OCI-LY1 (cell line): ENCODE results near the gene EYS.

Experiments
- H2AFZ ChIP-seq: fragments of 200-600 bp; sonication (generic), shearing (Covaris generic); 2 replicates; pipeline ENCODE4 v1.6.0; 2014; ENCODE audit warnings: antibody characterized with exemption, mild to moderate bottlenecking, low read length
- H3F3A ChIP-seq: fragments of 200-600 bp; sonication (generic), shearing (Covaris generic); 2 replicates; pipeline ENCODE4 v1.6.0; 2014; ENCODE audit warnings: mild to moderate bottlenecking, antibody characterized with exemption, low read length, moderate library complexity; ENCODE audit not compliant: insufficient read depth
- H3K27ac ChIP-seq: fragments of 200-600 bp; sonication (generic); 2 replicates; pipeline ENCODE4 v1.5.1; 2014; ENCODE audit warnings: low read length, mixed run types, mild to moderate bottlenecking, low read depth; ENCODE audit not compliant: poor library complexity, severe bottlenecking
- H3K27me3 ChIP-seq: fragments of 200-600 bp; sonication (generic); 2 replicates; pipeline ENCODE4 v1.6.0; 2014; ENCODE audit warnings: antibody characterized with exemption, mild to moderate bottlenecking, low read length, moderate library complexity; ENCODE audit not compliant: insufficient read depth
- H3K36me3 ChIP-seq: fragments of 200-600 bp; sonication (generic); 2 replicates; pipeline ENCODE4 v1.6.1; 2014; ENCODE audit warnings: mild to moderate bottlenecking, antibody characterized with exemption, low read length, moderate library complexity, mixed read lengths; ENCODE audit not compliant: insufficient read depth
- H3K4me1 ChIP-seq: fragments of 200-600 bp; sonication (generic); 2 replicates; pipeline ENCODE4 v1.5.1; 2014; ENCODE audit warnings: mild to moderate bottlenecking, low read length, moderate library complexity; ENCODE audit not compliant: insufficient read depth, severe bottlenecking
- H3K4me2 ChIP-seq: fragments of 200-600 bp; sonication (generic), shearing (Covaris generic); 2 replicates; pipeline ENCODE4 v1.6.1; 2014; ENCODE audit warnings: low read length
- H3K4me3 ChIP-seq: fragments of 200-600 bp; sonication (generic); 2 replicates; pipeline ENCODE4 v1.5.1; 2014; ENCODE audit warnings: low read length, low read depth, mild to moderate bottlenecking, mixed read lengths; ENCODE audit not compliant: poor library complexity, severe bottlenecking
- H3K79me2 ChIP-seq: fragments of 200-600 bp; shearing (Covaris generic); 2 replicates; pipeline ENCODE4 v1.6.1; 2016; ENCODE audit warnings: mixed run types, low read length, mixed read lengths; ENCODE audit not compliant: insufficient read depth
- H3K9ac ChIP-seq: fragments of 200-600 bp; sonication (generic), shearing (Covaris generic); 2 replicates; pipeline ENCODE4 v1.6.1; 2014; ENCODE audit warnings: mild to moderate bottlenecking, low read length, mixed read lengths
- H3K9me2 ChIP-seq: fragments of 200-600 bp; sonication (generic), shearing (Covaris generic); 2 replicates; pipeline ENCODE4 v1.6.1; 2014; ENCODE audit warnings: low read depth, mild to moderate bottlenecking, low read length, mixed read lengths
- H3K9me3 ChIP-seq: fragments of 200-600 bp; shearing (Covaris generic); 2 replicates; pipeline ENCODE4 v1.6.1; 2014; ENCODE audit warnings: low read length, mixed read lengths
- H4K20me1 ChIP-seq: fragments of 200-600 bp; sonication (generic), shearing (Covaris generic); 2 replicates; pipeline ENCODE4 v1.6.0; 2016; ENCODE audit warnings: mild to moderate bottlenecking, low read length; ENCODE audit not compliant: insufficient read depth
- EZH2 ChIP-seq: fragments of 200-600 bp; sonication (generic), shearing (Covaris generic); IDR thresholded peaks from 2 replicates; pipeline ENCODE4 v1.8.0; 2017; ENCODE audit warnings: borderline replicate concordance, mixed run types, mild to moderate bottlenecking, antibody characterized with exemption, low read length, moderate library complexity, mixed read lengths
- TF ChIP-seq, protein P1 (sequence below): fragments of 200-600 bp; sonication (generic), shearing (Covaris generic); IDR thresholded peaks from 2 replicates; pipeline ENCODE4 v1.5.1; 2017; ENCODE audit warnings: mild to moderate bottlenecking, antibody characterized with exemption, low read length, moderate library complexity, mixed read lengths

The EYS gene

GRCh38 chr6:63945987-63946386, 1761.0 kb downstream of the EYS start:
- TF ChIP-seq, protein P1, sequence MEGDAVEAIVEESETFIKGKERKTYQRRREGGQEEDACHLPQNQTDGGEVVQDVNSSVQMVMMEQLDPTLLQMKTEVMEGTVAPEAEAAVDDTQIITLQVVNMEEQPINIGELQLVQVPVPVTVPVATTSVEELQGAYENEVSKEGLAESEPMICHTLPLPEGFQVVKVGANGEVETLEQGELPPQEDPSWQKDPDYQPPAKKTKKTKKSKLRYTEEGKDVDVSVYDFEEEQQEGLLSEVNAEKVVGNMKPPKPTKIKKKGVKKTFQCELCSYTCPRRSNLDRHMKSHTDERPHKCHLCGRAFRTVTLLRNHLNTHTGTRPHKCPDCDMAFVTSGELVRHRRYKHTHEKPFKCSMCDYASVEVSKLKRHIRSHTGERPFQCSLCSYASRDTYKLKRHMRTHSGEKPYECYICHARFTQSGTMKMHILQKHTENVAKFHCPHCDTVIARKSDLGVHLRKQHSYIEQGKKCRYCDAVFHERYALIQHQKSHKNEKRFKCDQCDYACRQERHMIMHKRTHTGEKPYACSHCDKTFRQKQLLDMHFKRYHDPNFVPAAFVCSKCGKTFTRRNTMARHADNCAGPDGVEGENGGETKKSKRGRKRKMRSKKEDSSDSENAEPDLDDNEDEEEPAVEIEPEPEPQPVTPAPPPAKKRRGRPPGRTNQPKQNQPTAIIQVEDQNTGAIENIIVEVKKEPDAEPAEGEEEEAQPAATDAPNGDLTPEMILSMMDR = no peak
- TF ChIP-seq EZH2 = no peak
- no peaks in the 10 kb centered on the region for H3K36me3 ChIP-seq
- H3K79me2 ChIP-seq = no peaks in the 10 kb centered on the region
- no peaks in the 10 kb centered on the region for H3F3A ChIP-seq
- no peak overlapping the region for H3K27ac ChIP-seq
- H3K9me2 ChIP-seq = no peaks in the 10 kb centered on the region
- H3K4me3 ChIP-seq = no peak overlapping the region
- H3K4me1 ChIP-seq = no peaks in the 10 kb centered on the region
- no peak overlapping the region for H2AFZ ChIP-seq
- H3K27me3 ChIP-seq = no peaks in the 10 kb centered on the region
- no peaks in the 10 kb centered on the region for H3K9me3 ChIP-seq
- no peak overlapping the region for H3K9ac ChIP-seq
- H4K20me1 ChIP-seq = no peaks in the 10 kb centered on the region
- H3K4me2 ChIP-seq = no peak overlapping the region

GRCh38 chr6:63943826-63944225, 1763.2 kb downstream of the EYS start:
- Histone ChIP-seq H3K4me3 (no peak overlapping the region), H3K27ac (no peak overlapping the region), H3K9me3 (no peaks in the 10 kb centered on the region), H3K4me2 (no peak overlapping the region), H4K20me1 (no peaks in the 10 kb centered on the region), H2AFZ (no peak overlapping the region), H3F3A (no peaks in the 10 kb centered on the region), H3K27me3 (no peaks in the 10 kb centered on the region), H3K79me2 (no peaks in the 10 kb centered on the region), H3K4me1 (no peaks in the 10 kb centered on the region), H3K9ac (no peak overlapping the region), H3K9me2 (no peaks in the 10 kb centered on the region), H3K36me3 (no peaks in the 10 kb centered on the region)
- TF ChIP-seq, protein P1 = no peak
- TF ChIP-seq EZH2 = no peak

GRCh38 chr6:63941747-63942470, 1765.1 kb downstream of the EYS start:
- H3K27ac ChIP-seq = no peak overlapping the region
- H3K4me2 ChIP-seq = no peak overlapping the region

More at GRCh38 chr6:63941747-63942470, 1765.1 kb downstream of the EYS start:
- Histone ChIP-seq H3K79me2 (no peaks in the 10 kb centered on the region), H3K4me3 (no peak overlapping the region), H3K9me3 (no peaks in the 10 kb centered on the region), H2AFZ (no peak overlapping the region), H3F3A (no peaks in the 10 kb centered on the region), H3K36me3 (no peaks in the 10 kb centered on the region), H3K4me1 (no peaks in the 10 kb centered on the region), H4K20me1 (no peaks in the 10 kb centered on the region), H3K9ac (no peak overlapping the region), H3K27me3 (no peaks in the 10 kb centered on the region), H3K9me2 (no peaks in the 10 kb centered on the region)
- TF ChIP-seq, protein P1 = no peak
- no peak for TF ChIP-seq EZH2
